ENCODE results near the gene ABCG4. TPM values are rescaled to one million over a fixed set of nuclear protein-coding genes. Genes with fewer than 3 reads are reported as not detected.

The ABCG4 gene
- total and polyA plus RNA-seq, 9 of the 15 experiments (the other 6 are each of a cell fraction or from before 2014, with no cell fraction given) = 0.03 to 0.11 (median 0.07) TPM; not detected in 4

DNA sequence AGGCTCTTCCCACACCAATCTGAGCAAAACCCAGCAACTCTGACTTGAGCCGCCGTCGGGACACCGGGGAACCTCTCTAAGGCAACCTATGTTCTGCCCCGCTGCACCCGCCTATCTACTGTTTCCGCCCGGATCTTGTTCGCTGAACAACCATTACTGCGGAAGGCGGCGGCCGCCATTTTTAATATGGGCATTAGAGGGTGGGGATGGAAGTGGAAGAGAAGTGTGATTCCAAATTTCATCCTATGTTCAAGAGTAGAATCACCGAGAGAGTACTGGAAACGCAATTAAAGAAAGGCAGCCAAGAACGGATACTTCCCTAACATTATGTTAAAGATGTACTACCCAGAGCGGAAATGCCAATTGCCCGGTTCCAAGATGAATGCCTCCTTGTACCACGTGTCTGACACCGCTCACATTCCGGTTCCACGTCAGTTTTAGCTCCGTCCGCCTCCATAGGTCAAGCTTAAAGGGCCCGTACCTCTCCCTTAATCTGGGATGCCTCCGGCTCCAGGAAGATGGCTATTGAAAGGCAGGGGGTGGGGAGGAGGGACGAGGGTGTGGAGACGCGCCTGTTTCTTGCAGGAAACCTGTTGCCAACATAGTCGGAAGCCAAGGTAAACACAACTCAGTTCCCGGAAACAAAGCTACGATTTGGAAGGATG is 47.0 kb upstream of the ABCG4 start, which contains the start of gene DPAGT1 (continued):
- TF ChIP-seq, protein P1, sequence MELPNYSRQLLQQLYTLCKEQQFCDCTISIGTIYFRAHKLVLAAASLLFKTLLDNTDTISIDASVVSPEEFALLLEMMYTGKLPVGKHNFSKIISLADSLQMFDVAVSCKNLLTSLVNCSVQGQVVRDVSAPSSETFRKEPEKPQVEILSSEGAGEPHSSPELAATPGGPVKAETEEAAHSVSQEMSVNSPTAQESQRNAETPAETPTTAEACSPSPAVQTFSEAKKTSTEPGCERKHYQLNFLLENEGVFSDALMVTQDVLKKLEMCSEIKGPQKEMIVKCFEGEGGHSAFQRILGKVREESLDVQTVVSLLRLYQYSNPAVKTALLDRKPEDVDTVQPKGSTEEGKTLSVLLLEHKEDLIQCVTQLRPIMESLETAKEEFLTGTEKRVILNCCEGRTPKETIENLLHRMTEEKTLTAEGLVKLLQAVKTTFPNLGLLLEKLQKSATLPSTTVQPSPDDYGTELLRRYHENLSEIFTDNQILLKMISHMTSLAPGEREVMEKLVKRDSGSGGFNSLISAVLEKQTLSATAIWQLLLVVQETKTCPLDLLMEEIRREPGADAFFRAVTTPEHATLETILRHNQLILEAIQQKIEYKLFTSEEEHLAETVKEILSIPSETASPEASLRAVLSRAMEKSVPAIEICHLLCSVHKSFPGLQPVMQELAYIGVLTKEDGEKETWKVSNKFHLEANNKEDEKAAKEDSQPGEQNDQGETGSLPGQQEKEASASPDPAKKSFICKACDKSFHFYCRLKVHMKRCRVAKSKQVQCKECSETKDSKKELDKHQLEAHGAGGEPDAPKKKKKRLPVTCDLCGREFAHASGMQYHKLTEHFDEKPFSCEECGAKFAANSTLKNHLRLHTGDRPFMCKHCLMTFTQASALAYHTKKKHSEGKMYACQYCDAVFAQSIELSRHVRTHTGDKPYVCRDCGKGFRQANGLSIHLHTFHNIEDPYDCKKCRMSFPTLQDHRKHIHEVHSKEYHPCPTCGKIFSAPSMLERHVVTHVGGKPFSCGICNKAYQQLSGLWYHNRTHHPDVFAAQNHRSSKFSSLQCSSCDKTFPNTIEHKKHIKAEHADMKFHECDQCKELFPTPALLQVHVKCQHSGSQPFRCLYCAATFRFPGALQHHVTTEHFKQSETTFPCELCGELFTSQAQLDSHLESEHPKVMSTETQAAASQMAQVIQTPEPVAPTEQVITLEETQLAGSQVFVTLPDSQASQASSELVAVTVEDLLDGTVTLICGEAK (IDR thresholded peaks at IDR 0.05) = peak; percentile 98
- TF ChIP-seq, protein P1 (CRISPR knock-in tag; IDR thresholded peaks at IDR 0.05) = no peak
- TF ChIP-seq KHSRP (IDR thresholded peaks at IDR 0.05) (no peak), ZNF79 (CRISPR knock-in tag; IDR thresholded peaks at IDR 0.05; ENCODE audit: low read depth) (0 out of 2 replicates have a peak, but pooled peaks have one; percentile 14), RBM15 (IDR thresholded peaks at IDR 0.05; ENCODE audit: insufficient read depth, low read length) (no peak), ZNF551 (CRISPR knock-in tag; IDR thresholded peaks at IDR 0.05) (no peak), HNRNPUL1 (IDR thresholded peaks at IDR 0.05; ENCODE audit: low read length) (no peak), KLF10 (CRISPR knock-in tag; IDR thresholded peaks at IDR 0.05) (no peak), HEY1 (CRISPR knock-in tag; IDR thresholded peaks at IDR 0.05; ENCODE audit: borderline replicate concordance) (no peak), HIVEP1 (CRISPR knock-in tag; IDR thresholded peaks at IDR 0.05) (0 out of 2 replicates have a peak, but pooled peaks have one; percentile 40), ZNF24 (IDR thresholded peaks at IDR 0.05) (no peak), LARP7 (IDR thresholded peaks at IDR 0.05) (no peak), CBFB (CRISPR knock-in tag; IDR thresholded peaks at IDR 0.05) (no peak), DACH1 (IDR thresholded peaks at IDR 0.05; ENCODE audit: partially characterized antibody) (peak; percentile 50), NUFIP1 (IDR thresholded peaks at IDR 0.05; ENCODE audit: partially characterized antibody) (no peak)
- TF ChIP-seq, protein P2, sequence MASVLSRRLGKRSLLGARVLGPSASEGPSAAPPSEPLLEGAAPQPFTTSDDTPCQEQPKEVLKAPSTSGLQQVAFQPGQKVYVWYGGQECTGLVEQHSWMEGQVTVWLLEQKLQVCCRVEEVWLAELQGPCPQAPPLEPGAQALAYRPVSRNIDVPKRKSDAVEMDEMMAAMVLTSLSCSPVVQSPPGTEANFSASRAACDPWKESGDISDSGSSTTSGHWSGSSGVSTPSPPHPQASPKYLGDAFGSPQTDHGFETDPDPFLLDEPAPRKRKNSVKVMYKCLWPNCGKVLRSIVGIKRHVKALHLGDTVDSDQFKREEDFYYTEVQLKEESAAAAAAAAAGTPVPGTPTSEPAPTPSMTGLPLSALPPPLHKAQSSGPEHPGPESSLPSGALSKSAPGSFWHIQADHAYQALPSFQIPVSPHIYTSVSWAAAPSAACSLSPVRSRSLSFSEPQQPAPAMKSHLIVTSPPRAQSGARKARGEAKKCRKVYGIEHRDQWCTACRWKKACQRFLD (CRISPR knock-in tag; IDR thresholded peaks at IDR 0.05) = peak; percentile 84; the same call in 1 of the 2 replicates
